Liver (tissue), 9 donors: ENCODE data around the gene PTCRA. TPM values are rescaled to one million over a fixed set of nuclear protein-coding genes. Genes with fewer than 3 reads are reported as not detected.
A peak's percentile ranks its signal among the peaks of the same experiment; 100 is the strongest.

Experiments used
- DNase-seq: peaks from one replicate; pipeline ENCODE4 v3.0.0-alpha.2; 2017; ENCODE audit warnings: low spot score
- H3K27ac ChIP-seq, 2 donors: one replicate each; pipeline ENCODE4 v1.7.0; 2013; ENCODE audit warnings: inconsistent platforms in 2 of 2, low read length in 2 of 2, control low read depth in 1 of 2, low read depth in 1 of 2, mild to moderate bottlenecking in 1 of 2
- H3K27me3 ChIP-seq, 4 donors: one replicate each; pipeline versions ENCODE4 v1.6.1 to v1.7.0; 2013; ENCODE audit warnings: low read length in 3 of 4, inconsistent platforms in 1 of 4, mild to moderate bottlenecking in 1 of 4, moderate library complexity in 1 of 4; ENCODE audit not compliant: control insufficient read depth in 4 of 4, insufficient read depth in 4 of 4
- H3K36me3 ChIP-seq, 4 donors: one replicate each; pipeline versions ENCODE4 v1.6.1 to v1.7.0; 2013; ENCODE audit warnings: low read length in 3 of 4, mild to moderate bottlenecking in 3 of 4, low read depth in 1 of 4, moderate library complexity in 1 of 4; ENCODE audit not compliant: control insufficient read depth in 4 of 4, insufficient read depth in 3 of 4
- H3K4me1 ChIP-seq, 4 donors: one replicate each; pipeline versions ENCODE4 v1.6.1 to v1.7.0; 2013; ENCODE audit warnings: low read length in 3 of 4, mild to moderate bottlenecking in 3 of 4, moderate library complexity in 1 of 4; ENCODE audit not compliant: control insufficient read depth in 4 of 4, insufficient read depth in 4 of 4
- H3K4me3 ChIP-seq, 3 donors: one replicate each; pipeline versions ENCODE4 v1.6.1 to v1.7.0; 2013; ENCODE audit warnings: low read length in 3 of 3, control low read depth in 1 of 3, low read depth in 1 of 3, mild to moderate bottlenecking in 1 of 3
- H3K9ac ChIP-seq, 2 donors: one replicate each; pipeline ENCODE4 v1.7.0; 2013; ENCODE audit warnings: low read length in 2 of 2, mild to moderate bottlenecking in 2 of 2, moderate library complexity in 2 of 2, control low read depth in 1 of 2, low read depth in 1 of 2
- H3K9me3 ChIP-seq, 4 donors: one replicate each; pipeline versions ENCODE4 v1.6.1 to v1.7.0; 2013; ENCODE audit warnings: low read length in 3 of 4; ENCODE audit not compliant: control insufficient read depth in 4 of 4
- CTCF ChIP-seq: fragments of 150-350 bp; IDR thresholded peaks from 2 replicates; pipeline ENCODE4 v1.5.1; 2017; ENCODE audit warnings: improper control_type of control experiment, low read depth, low read length; ENCODE audit not compliant: missing input control
- EGR1 ChIP-seq, 2 donors: IDR thresholded peaks; 2 replicates each; pipeline ENCODE4 v1.6.1; 2016 to 2018; ENCODE audit warnings: antibody characterized with exemption in 2 of 2, low read depth in 2 of 2
- FOXA2 ChIP-seq: IDR thresholded peaks from 2 replicates; pipeline ENCODE4 v1.6.1; 2016; ENCODE audit warnings: antibody characterized with exemption
- GABPA ChIP-seq, 2 donors: IDR thresholded peaks in 1 of 2; conservative IDR thresholded peaks in 1 of 2; 2 replicates each; pipeline ENCODE4 v1.6.1; 2016; ENCODE audit warnings: antibody characterized with exemption in 2 of 2, mild to moderate bottlenecking in 1 of 2, moderate library complexity in 1 of 2
- HNF4A ChIP-seq, 2 donors: conservative IDR thresholded peaks; 2 replicates each; pipeline ENCODE4 v1.6.1; 2016; ENCODE audit warnings: antibody characterized with exemption in 2 of 2, mild to moderate bottlenecking in 2 of 2
- HNF4G ChIP-seq: IDR thresholded peaks from 2 replicates; pipeline ENCODE4 v1.6.1; 2016; ENCODE audit warnings: antibody characterized with exemption
- JUND ChIP-seq, 2 donors: IDR thresholded peaks; 2 replicates each; pipeline ENCODE4 v1.6.1; 2016; ENCODE audit warnings: antibody characterized with exemption in 2 of 2
- MAX ChIP-seq: IDR thresholded peaks from 2 replicates; pipeline ENCODE4 v1.6.1; 2016; ENCODE audit warnings: antibody characterized with exemption
- RAD21 ChIP-seq, 2 donors: IDR thresholded peaks; 2 replicates each; pipeline ENCODE4 v1.6.1; 2016; ENCODE audit warnings: antibody characterized with exemption in 2 of 2, mild to moderate bottlenecking in 2 of 2
- RXRA ChIP-seq, 2 donors: IDR thresholded peaks; 2 replicates each; pipeline ENCODE4 v1.6.1; 2017 to 2018; ENCODE audit warnings: antibody characterized with exemption in 2 of 2, mild to moderate bottlenecking in 1 of 2
- SP1 ChIP-seq: IDR thresholded peaks from 2 replicates; pipeline ENCODE4 v1.6.1; 2018; ENCODE audit warnings: antibody characterized with exemption, mild to moderate bottlenecking
- YY1 ChIP-seq: IDR thresholded peaks from 2 replicates; pipeline ENCODE4 v1.6.1; 2016; ENCODE audit warnings: antibody characterized with exemption, mild to moderate bottlenecking
- ZBTB33 ChIP-seq: IDR thresholded peaks from 2 replicates; pipeline ENCODE4 v1.6.1; 2016; ENCODE audit warnings: antibody characterized with exemption
- WGBS: extraction: QIAGEN DNeasy Blood & Tissue Kit; methylation state at CpG from one replicate; pipeline ENCODE4 v1.1.7; 2013; 5-methylcytosine and 5-hydroxymethylcytosine counted together
- polyA plus RNA-seq, 2 donors: library from polyadenylated mRNA; stranded (reverse) in 1 of 2; unstranded in 1 of 2; fragments of 200-250 nt in 1 of 2; fragments of >200 nt in 1 of 2; fragmentation: Nextera tagmentation in 1 of 2; extraction: Ambion mirVana in 1 of 2; gene quantifications; one replicate each; pipeline versions ENCODE4 v1.2.1 to v1.2.3, GENCODE V29; 2013 to 2015
- total RNA-seq, 2 donors: library from RNA; depleted of rRNA; stranded (reverse); fragments of >200 nt; gene quantifications; one replicate each; pipeline ENCODE4 v1.2.3, GENCODE V29; 2014
- TF ChIP-seq, protein P1 (sequence below): IDR thresholded peaks from 2 replicates; pipeline ENCODE4 v1.6.1; 2016; ENCODE audit warnings: antibody characterized with exemption, mild to moderate bottlenecking
- TF ChIP-seq, protein P2 (sequence below): IDR thresholded peaks from 2 replicates; pipeline ENCODE4 v1.6.1; 2016; ENCODE audit warnings: antibody characterized with exemption
- donor health status: healthy.
- donor health status: healthy.
- donor health status: healthy.
- donor health status: healthy.
- donor health status: healthy.

The PTCRA gene
- total and polyA plus RNA-seq, 4 donors: 0.63 to 1.1 TPM; not detected in 2

DNA sequence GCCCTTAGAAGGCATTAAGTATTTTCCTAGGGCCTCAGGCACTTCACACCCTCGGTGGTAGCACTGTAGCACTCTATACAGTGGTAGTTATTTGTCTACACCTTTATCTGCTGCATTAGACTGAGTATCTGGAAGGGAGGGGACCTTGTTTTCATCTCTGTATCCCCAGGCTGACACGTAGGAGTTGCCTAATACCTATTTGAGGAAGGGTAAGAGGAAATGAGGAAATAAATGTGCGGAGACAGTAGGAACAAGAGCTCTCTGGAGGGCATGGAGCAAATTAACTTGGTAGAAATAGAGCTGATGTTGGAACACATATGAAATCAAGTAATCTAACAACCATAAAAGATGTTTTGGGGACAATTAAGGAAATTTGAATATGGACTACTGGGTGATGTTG, 17.4 kb downstream of the PTCRA start:
- Histone ChIP-seq H3K9me3 (no peaks in the 10 kb centered on the region), H3K4me1 (peaks cover 7 to 55% (median 44%) of the 10 kb centered on the region in 4 donors), H3K9ac (no peak overlapping the region), H3K27me3 (no peaks in the 10 kb centered on the region), H3K27ac (no peak overlapping the region), H3K4me3 (no peak overlapping the region), H3K36me3 (peaks cover 2 to 19% (median 5%) of the 10 kb centered on the region in 4 donors)
- 43% methylated on average over 3 of the region's 3 CpGs for WGBS
- no peak for DNase-seq
- TF ChIP-seq FOXA2: no peak
- TF ChIP-seq HNF4G: no peak
- peak; percentile 24 for TF ChIP-seq SP1
- no peak for TF ChIP-seq ZBTB33
- TF ChIP-seq RAD21 (IDR thresholded peaks at IDR 0.05): peak in 1 of 2 donors; percentile 14
- TF ChIP-seq RXRA (IDR thresholded peaks at IDR 0.05): no peak
- TF ChIP-seq JUND (IDR thresholded peaks at IDR 0.05): no peak
- no peak for TF ChIP-seq GABPA (IDR thresholded peaks at IDR 0.05 in 1 of 2, conservative IDR thresholded peaks at IDR 0.05 in 1 of 2)
- no peak for TF ChIP-seq YY1
- no peak for TF ChIP-seq CTCF
- TF ChIP-seq EGR1 (IDR thresholded peaks at IDR 0.05; ENCODE audit: low read depth in 2 of 2): peak in 1 of 2 donors; percentile 13
- TF ChIP-seq, protein P1, sequence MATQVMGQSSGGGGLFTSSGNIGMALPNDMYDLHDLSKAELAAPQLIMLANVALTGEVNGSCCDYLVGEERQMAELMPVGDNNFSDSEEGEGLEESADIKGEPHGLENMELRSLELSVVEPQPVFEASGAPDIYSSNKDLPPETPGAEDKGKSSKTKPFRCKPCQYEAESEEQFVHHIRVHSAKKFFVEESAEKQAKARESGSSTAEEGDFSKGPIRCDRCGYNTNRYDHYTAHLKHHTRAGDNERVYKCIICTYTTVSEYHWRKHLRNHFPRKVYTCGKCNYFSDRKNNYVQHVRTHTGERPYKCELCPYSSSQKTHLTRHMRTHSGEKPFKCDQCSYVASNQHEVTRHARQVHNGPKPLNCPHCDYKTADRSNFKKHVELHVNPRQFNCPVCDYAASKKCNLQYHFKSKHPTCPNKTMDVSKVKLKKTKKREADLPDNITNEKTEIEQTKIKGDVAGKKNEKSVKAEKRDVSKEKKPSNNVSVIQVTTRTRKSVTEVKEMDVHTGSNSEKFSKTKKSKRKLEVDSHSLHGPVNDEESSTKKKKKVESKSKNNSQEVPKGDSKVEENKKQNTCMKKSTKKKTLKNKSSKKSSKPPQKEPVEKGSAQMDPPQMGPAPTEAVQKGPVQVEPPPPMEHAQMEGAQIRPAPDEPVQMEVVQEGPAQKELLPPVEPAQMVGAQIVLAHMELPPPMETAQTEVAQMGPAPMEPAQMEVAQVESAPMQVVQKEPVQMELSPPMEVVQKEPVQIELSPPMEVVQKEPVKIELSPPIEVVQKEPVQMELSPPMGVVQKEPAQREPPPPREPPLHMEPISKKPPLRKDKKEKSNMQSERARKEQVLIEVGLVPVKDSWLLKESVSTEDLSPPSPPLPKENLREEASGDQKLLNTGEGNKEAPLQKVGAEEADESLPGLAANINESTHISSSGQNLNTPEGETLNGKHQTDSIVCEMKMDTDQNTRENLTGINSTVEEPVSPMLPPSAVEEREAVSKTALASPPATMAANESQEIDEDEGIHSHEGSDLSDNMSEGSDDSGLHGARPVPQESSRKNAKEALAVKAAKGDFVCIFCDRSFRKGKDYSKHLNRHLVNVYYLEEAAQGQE: no peak

DNA sequence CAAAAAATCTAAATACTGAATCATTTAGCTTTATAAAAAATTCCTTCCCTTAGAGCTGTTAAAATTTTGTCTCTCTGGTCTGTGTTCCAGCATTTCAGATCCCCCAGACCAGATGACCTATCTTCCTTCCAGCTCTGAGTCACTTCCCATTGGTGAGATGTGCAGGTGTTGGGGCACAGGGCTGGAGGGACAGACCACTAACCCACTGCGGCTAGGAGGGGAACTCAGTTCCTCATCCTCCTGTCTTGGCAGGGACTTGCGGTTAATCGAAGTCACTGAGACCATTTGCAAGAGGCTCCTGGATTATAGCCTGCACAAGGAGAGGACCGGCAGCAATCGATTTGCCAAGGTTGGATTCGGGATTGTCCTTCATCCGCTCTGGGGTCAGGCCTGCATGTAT, 19.5 kb downstream of the PTCRA start:
- H3K27me3 ChIP-seq: no peaks in the 10 kb centered on the region
- peaks cover 2 to 19% (median 5%) of the 10 kb centered on the region in 4 donors for H3K36me3 ChIP-seq
- no peak for TF ChIP-seq SP1
- TF ChIP-seq RAD21 (IDR thresholded peaks at IDR 0.05): no peak
- TF ChIP-seq FOXA2: no peak
- TF ChIP-seq, protein P2, sequence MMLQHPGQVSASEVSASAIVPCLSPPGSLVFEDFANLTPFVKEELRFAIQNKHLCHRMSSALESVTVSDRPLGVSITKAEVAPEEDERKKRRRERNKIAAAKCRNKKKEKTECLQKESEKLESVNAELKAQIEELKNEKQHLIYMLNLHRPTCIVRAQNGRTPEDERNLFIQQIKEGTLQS: no peak
- no peak for TF ChIP-seq HNF4G
- TF ChIP-seq HNF4A (conservative IDR thresholded peaks at IDR 0.05): no peak
- no peak for TF ChIP-seq MAX
- no peak for TF ChIP-seq RXRA (IDR thresholded peaks at IDR 0.05)
- no peak for TF ChIP-seq GABPA (IDR thresholded peaks at IDR 0.05 in 1 of 2, conservative IDR thresholded peaks at IDR 0.05 in 1 of 2)
- TF ChIP-seq JUND (IDR thresholded peaks at IDR 0.05): no peak
- TF ChIP-seq EGR1 (IDR thresholded peaks at IDR 0.05; ENCODE audit: low read depth in 2 of 2): no peak
- no peak for TF ChIP-seq ZBTB33
- H3K9ac ChIP-seq: no peak overlapping the region
- DNase-seq: no peak
- H3K4me1 ChIP-seq: peaks cover 19 to 61% (median 52%) of the 10 kb centered on the region in 4 donors
- WGBS: 90% methylated on average over 7 of the region's 7 CpGs
- H3K27ac ChIP-seq: no peak overlapping the region
- H3K4me3 ChIP-seq: no peak overlapping the region
- no peaks in the 10 kb centered on the region for H3K9me3 ChIP-seq
